Nephron (organoid): ENCODE data around the gene IL1RAPL1.
A peak's percentile ranks its signal among the peaks of the same experiment; 100 is the strongest.

Source experiments
- H3K27ac Mint-ChIP-seq, 3 experiments: 2 replicates each; pipeline ENCODE4 v1.8.0; 2020; ENCODE audit warnings: mixed read lengths in 3 of 3, mild to moderate bottlenecking in 2 of 3, moderate library complexity in 1 of 3
- H3K27me3 Mint-ChIP-seq: 2 replicates; pipeline ENCODE4 v1.8.0; 2021; ENCODE audit warnings: low read depth, mild to moderate bottlenecking, moderate library complexity, mixed read lengths
- H3K36me3 Mint-ChIP-seq: 2 replicates; pipeline ENCODE4 v1.8.0; 2020; ENCODE audit warnings: low read depth, mixed read lengths
- H3K4me1 Mint-ChIP-seq: 2 replicates; pipeline ENCODE4 v1.8.0; 2020; ENCODE audit warnings: mixed read lengths
- H3K4me3 Mint-ChIP-seq, 3 experiments: 2 replicates each; pipeline ENCODE4 v1.8.0; 2020; ENCODE audit warnings: mild to moderate bottlenecking in 3 of 3, mixed read lengths in 3 of 3, moderate library complexity in 2 of 3
- H3K9me3 Mint-ChIP-seq: 2 replicates; pipeline ENCODE4 v1.8.0; 2020; ENCODE audit warnings: mixed read lengths
- CTCF ChIP-seq, 3 experiments: fragments of 200-600 bp; sonication (generic); IDR thresholded peaks; one replicate each; pipeline ENCODE4 v1.5.0; 2021; ENCODE audit warnings: antibody characterized with exemption in 3 of 3; ENCODE audit not compliant: unreplicated experiment in 3 of 3

The IL1RAPL1 gene

GRCh38 chrX:28910487-28910886 is 323.2 kb downstream of the IL1RAPL1 start:
- H3K4me3 Mint-ChIP-seq, result no peak overlapping the region
- no peak for TF ChIP-seq CTCF (IDR thresholded peaks at IDR 0.05; ENCODE audit: unreplicated experiment in 3 of 3)
- H3K36me3 Mint-ChIP-seq, result no peaks in the 10 kb centered on the region
- H3K27me3 Mint-ChIP-seq, result no peaks in the 10 kb centered on the region
- no peaks in the 10 kb centered on the region for H3K9me3 Mint-ChIP-seq
- peaks cover 14% of the 10 kb centered on the region for H3K4me1 Mint-ChIP-seq
- H3K27ac Mint-ChIP-seq, result peak overlapping the region; percentile 2 to 20 (median 3)

DNA sequence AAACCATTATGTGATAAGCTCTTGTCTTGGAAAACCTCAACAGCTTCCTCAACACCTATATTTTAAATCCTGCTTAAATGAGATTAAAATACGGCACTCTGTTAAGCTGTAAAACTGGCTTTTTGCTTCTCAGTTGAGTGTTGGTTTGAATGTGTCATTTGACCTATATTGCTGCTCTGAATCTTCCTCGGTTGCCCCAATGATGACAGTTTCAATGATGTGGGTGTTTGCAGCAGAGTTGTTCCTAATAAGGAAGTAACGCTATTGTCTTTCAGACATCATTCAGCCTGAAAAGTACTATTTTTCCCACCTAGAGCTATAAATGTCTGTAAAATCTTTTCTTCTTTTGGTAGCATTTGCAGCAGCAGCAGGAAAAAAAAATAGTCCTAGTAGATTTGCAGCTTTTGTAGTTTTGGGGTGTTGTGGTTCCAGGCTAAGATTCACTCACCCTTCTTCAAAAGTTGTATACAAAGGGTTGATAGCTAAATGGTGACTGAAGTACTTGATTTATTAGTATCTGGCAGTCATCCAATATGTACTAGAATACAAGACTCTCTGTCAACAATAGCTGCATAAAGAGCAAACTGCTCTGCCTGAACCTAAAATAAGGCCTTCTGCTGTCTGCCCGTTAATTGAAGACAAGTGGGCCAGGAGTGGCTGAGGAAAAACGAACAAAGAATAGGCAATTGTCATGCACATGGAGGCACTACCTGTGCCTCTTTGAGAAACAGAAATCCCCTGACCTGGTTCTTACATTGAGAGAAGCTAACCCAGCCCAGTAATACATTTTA is 333.1 kb downstream of the IL1RAPL1 start:
- H3K27ac Mint-ChIP-seq, result peak overlapping the region; percentile 46 to 48 (median 46)
- H3K27me3 Mint-ChIP-seq, result no peaks in the 10 kb centered on the region
- H3K9me3 Mint-ChIP-seq, result no peaks in the 10 kb centered on the region
- no peak overlapping the region for H3K4me3 Mint-ChIP-seq
- H3K4me1 Mint-ChIP-seq, result peaks cover 19% of the 10 kb centered on the region
- peaks cover 4% of the 10 kb centered on the region for H3K36me3 Mint-ChIP-seq
- TF ChIP-seq CTCF (IDR thresholded peaks at IDR 0.05; ENCODE audit: unreplicated experiment in 3 of 3), result no peak

DNA sequence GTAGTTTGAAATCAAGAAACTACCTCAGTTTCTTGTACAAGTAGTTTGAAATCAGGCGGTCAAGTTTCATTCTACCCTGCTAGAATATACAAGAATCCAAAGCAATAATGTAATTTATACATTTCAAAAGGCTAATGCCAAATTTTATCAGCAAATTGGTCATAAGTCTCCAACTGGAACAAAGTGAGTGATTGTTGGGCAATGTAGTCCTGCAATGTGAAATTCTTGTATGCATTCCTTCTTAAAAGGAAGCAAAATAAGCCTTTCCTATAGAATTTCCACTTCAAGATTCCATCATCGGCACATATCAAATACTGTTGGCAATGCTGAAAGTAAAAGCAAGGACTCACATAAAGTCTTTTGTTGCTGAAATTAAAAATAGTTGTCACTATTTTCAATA is 334.9 kb downstream of the IL1RAPL1 start:
- Mint-ChIP-seq H3K27me3 (no peaks in the 10 kb centered on the region), H3K4me1 (peaks cover 19% of the 10 kb centered on the region), H3K4me3 (no peak overlapping the region), H3K36me3 (peaks cover 4% of the 10 kb centered on the region), H3K9me3 (no peaks in the 10 kb centered on the region), H3K27ac (no peak overlapping the region)
- TF ChIP-seq CTCF (IDR thresholded peaks at IDR 0.05; ENCODE audit: unreplicated experiment in 3 of 3), result no peak

GRCh38 chrX:28946846-28947245 is 359.6 kb downstream of the IL1RAPL1 start:
- H3K27ac Mint-ChIP-seq, result no peak overlapping the region
- H3K4me3 Mint-ChIP-seq, result no peak overlapping the region
- TF ChIP-seq CTCF (IDR thresholded peaks at IDR 0.05; ENCODE audit: unreplicated experiment in 3 of 3), result no peak
- no peaks in the 10 kb centered on the region for H3K27me3 Mint-ChIP-seq
- no peaks in the 10 kb centered on the region for H3K36me3 Mint-ChIP-seq
- no peaks in the 10 kb centered on the region for H3K9me3 Mint-ChIP-seq
- H3K4me1 Mint-ChIP-seq, result no peaks in the 10 kb centered on the region

DNA sequence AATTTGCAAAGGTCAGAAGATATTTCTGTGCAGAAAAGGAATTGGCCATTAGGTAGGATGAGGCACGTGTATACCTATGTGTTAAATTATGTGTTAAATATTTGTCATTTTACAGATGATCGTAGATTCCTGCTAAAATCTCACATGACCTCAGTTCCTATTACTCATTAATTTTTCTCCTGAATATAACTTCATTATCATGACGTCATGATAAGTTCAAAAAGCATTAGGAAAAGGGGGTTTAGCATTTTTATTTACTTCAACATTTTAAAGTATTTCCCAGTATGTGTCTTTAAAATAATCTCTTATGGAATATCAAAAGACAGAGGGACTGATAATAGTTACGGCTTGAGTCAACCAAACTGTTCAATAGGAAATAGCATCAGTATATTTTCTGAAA is 372.8 kb downstream of the IL1RAPL1 start:
- Mint-ChIP-seq H3K27ac (no peak overlapping the region), H3K27me3 (no peaks in the 10 kb centered on the region), H3K4me3 (no peak overlapping the region), H3K36me3 (no peaks in the 10 kb centered on the region), H3K9me3 (no peaks in the 10 kb centered on the region), H3K4me1 (no peaks in the 10 kb centered on the region)
- TF ChIP-seq CTCF (IDR thresholded peaks at IDR 0.05; ENCODE audit: unreplicated experiment in 3 of 3), result no peak

DNA sequence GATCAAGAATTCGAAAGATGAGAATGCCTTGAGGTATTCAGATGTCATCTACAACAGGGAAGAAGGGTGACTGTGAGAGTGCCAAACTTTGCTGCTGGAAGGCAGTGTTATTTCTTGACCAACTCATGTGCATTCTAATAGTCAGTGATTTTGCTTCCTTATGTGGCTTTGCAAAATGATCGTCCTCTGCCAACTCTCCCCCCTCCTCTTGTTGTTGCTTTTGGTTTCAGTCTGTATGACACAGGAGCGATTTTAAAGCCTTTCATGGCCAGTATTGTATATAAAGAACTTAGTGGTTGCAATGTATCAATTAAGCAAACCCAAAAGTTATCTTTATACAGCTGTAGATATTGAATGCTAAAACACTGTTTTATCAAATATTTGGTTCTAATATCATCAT is 379.1 kb downstream of the IL1RAPL1 start:
- Mint-ChIP-seq H3K4me3 (no peak overlapping the region), H3K27ac (no peak overlapping the region), H3K36me3 (no peaks in the 10 kb centered on the region), H3K27me3 (no peaks in the 10 kb centered on the region), H3K4me1 (no peaks in the 10 kb centered on the region), H3K9me3 (no peaks in the 10 kb centered on the region)
- TF ChIP-seq CTCF (IDR thresholded peaks at IDR 0.05; ENCODE audit: unreplicated experiment in 3 of 3), result no peak
